HepG2 (cell line): Measurements from ENCODE around the gene YY1AP1. TPM values are rescaled to one million over a fixed set of nuclear protein-coding genes. Genes with fewer than 3 reads are reported as not detected.

Experiments used
- BRCA1 ChIP-seq: sonication (generic); formaldehyde crosslinking; IDR thresholded peaks from 2 replicates; pipeline ENCODE4 v1.4.0; 2020; ENCODE audit warnings: missing genetic modification reagents
- EP300 ChIP-seq, 3 experiments: sonication (generic) in 1 of 3; formaldehyde crosslinking in 1 of 3; IDR thresholded peaks; 2 replicates each; pipeline versions ENCODE4 v1.5.1 to v1.6.1; 2011 to 2020; ENCODE audit warnings: low read depth in 2 of 3, low read length in 2 of 3, borderline replicate concordance in 1 of 3, improper control_type of control experiment in 1 of 3, mild to moderate bottlenecking in 1 of 3, missing genetic modification reagents in 1 of 3, moderate library complexity in 1 of 3
- GATAD2A ChIP-seq: IDR thresholded peaks from 2 replicates; pipeline ENCODE4 v1.6.1; 2016
- MEIS2 ChIP-seq: sonication (generic); formaldehyde crosslinking; IDR thresholded peaks from 2 replicates; pipeline ENCODE4 v1.9.0; 2021; ENCODE audit warnings: mild to moderate bottlenecking, missing genetic modification reagents
- POLR2A ChIP-seq, 2 experiments: IDR thresholded peaks; 2 replicates each; pipeline ENCODE4 v1.6.1; 2011; ENCODE audit warnings: low read depth in 2 of 2, low read length in 2 of 2, mild to moderate bottlenecking in 1 of 2, moderate library complexity in 1 of 2; ENCODE audit not compliant: insufficient read depth in 1 of 2
- SOX6 ChIP-seq, 2 experiments: fragments of 450-650 bp in 1 of 2; sonication (generic) in 1 of 2; formaldehyde crosslinking in 1 of 2; IDR thresholded peaks; 2 replicates each; pipeline versions ENCODE4 v1.4.0 to v1.6.1; 2017 to 2020; ENCODE audit warnings: antibody characterized with exemption in 1 of 2, mild to moderate bottlenecking in 1 of 2, missing genetic modification reagents in 1 of 2
- TFE3 ChIP-seq: IDR thresholded peaks from 2 replicates; pipeline ENCODE4 v1.6.1; 2016
- TOPORS ChIP-seq: sonication (generic); formaldehyde crosslinking; IDR thresholded peaks from 2 replicates; pipeline ENCODE4 v1.8.0; 2023; ENCODE audit warnings: mild to moderate bottlenecking, missing genetic modification reagents
- ZBTB49 ChIP-seq: sonication (generic); formaldehyde crosslinking; IDR thresholded peaks from 2 replicates; pipeline ENCODE4 v1.4.0; 2020; ENCODE audit warnings: missing genetic modification reagents, borderline replicate concordance
- ZNF235 ChIP-seq: sonication (generic); formaldehyde crosslinking; IDR thresholded peaks from 2 replicates; pipeline ENCODE4 v1.8.1; 2023; ENCODE audit warnings: mild to moderate bottlenecking, missing genetic modification reagents, borderline replicate concordance
- ZNF30 ChIP-seq: sonication (generic); formaldehyde crosslinking; IDR thresholded peaks from 2 replicates; pipeline ENCODE4 v1.5.0; 2020; ENCODE audit warnings: mild to moderate bottlenecking, missing genetic modification reagents
- ZNF609 ChIP-seq: sonication (generic); formaldehyde crosslinking; IDR thresholded peaks from 2 replicates; pipeline ENCODE4 v1.4.0; 2020; ENCODE audit warnings: mild to moderate bottlenecking, missing genetic modification reagents, borderline replicate concordance
- ZUFSP ChIP-seq: sonication (generic); formaldehyde crosslinking; IDR thresholded peaks from 2 replicates; pipeline ENCODE4 v1.9.0; 2021; ENCODE audit warnings: missing genetic modification reagents, mild to moderate bottlenecking, borderline replicate concordance
- polyA plus RNA-seq, 8 experiments: library from polyadenylated mRNA; depleted of rRNA in 3 of 8; stranded (reverse) in 7 of 8; unstranded in 1 of 8; fragments of >200 nt; fragmentation: Illumina TruSeq in 4 of 8; extraction: Trizol in 4 of 8; gene quantifications; 2 replicates each; pipeline versions ENCODE4 v1.2.1 to v1.2.3, GENCODE V29; 2011 to 2016; ENCODE audit warnings: low read depth in 4 of 8, missing spikeins in 1 of 8, mixed read lengths in 1 of 8; ENCODE audit not compliant: insufficient read depth in 1 of 8
- total RNA-seq, 5 experiments: library from RNA; depleted of rRNA; stranded (reverse); fragments of >200 nt; fragmentation: Illumina TruSeq; extraction: Trizol; gene quantifications; 2 replicates each; pipeline ENCODE4 v1.2.3, GENCODE V29; 2016; ENCODE audit warnings: low read depth in 1 of 5

Gene YY1AP1
- total and polyA plus RNA-seq, 2 of the 13 experiments (the other 11 are each of a cell fraction or from before 2014, with no cell fraction given), result 28.5 to 69.4 TPM

- TF ChIP-seq ZUFSP (CRISPR knock-in tag) (no peak), ZBTB49 (CRISPR knock-in tag) (no peak), EP300 (IDR thresholded peaks at IDR 0.05; ENCODE audit: low read depth in 2 of 2, low read length in 2 of 2) (0 out of 4 replicates have a peak, but pooled peaks of 1 of the 2 experiments have one; percentile 20), EP300 (CRISPR knock-in tag; IDR thresholded peaks at IDR 0.05; ENCODE audit: borderline replicate concordance) (no peak), SOX6 (IDR thresholded peaks at IDR 0.05) (no peak), SOX6 (CRISPR knock-in tag; IDR thresholded peaks at IDR 0.05) (peak; percentile 40; the same call in 1 of the 2 replicates), BRCA1 (CRISPR knock-in tag) (no peak), ZNF30 (CRISPR knock-in tag) (no peak), TFE3 (CRISPR knock-in tag) (no peak), TOPORS (no peak), POLR2A (IDR thresholded peaks at IDR 0.05; ENCODE audit: insufficient read depth in 1 of 2, low read depth in 2 of 2, low read length in 2 of 2) (peak in 1 of 2 experiments; percentile 8; a peak in 1 of 4 replicates), MEIS2 (CRISPR knock-in tag) (no peak), ZNF609 (CRISPR knock-in tag) (no peak), ZNF235 (CRISPR knock-in tag) (no peak), GATAD2A (CRISPR knock-in tag) (0 out of 2 replicates have a peak, but pooled peaks have one; percentile 15)
Observed at GRCh38 chr1:155698382-155699038, 9.9 kb upstream of the YY1AP1 start (continued).
